Measurements from ENCODE around the gene FRY.

Gene FRY

GRCh38 chr13:32316501-32316900 lies 284.9 kb downstream of the FRY start:
- no peak for DNase-seq

- DNase-seq, result no peak
Observed at GRCh38 chr13:32317716-32318465, 286.3 kb downstream of the FRY start.

DNA sequence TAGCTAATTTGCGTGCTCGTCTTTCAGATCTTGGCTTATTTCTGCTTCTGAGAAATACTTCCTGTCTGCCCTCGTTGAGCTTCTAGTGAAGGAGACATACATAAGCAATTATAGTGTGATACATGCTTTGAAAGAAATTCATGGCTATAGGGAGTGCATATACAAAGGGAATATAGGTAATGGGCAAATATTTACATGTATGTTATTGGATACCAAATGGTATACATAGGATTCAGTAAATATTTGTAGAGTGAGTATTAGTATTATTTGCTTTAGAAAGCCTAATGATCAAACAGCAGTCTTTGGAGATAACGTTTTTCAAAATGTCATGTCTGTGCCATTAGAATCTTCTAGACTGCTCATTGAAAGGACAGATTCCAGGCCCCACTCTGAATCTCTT lies 289.0 kb downstream of the FRY start:
- no peak for DNase-seq

DNA sequence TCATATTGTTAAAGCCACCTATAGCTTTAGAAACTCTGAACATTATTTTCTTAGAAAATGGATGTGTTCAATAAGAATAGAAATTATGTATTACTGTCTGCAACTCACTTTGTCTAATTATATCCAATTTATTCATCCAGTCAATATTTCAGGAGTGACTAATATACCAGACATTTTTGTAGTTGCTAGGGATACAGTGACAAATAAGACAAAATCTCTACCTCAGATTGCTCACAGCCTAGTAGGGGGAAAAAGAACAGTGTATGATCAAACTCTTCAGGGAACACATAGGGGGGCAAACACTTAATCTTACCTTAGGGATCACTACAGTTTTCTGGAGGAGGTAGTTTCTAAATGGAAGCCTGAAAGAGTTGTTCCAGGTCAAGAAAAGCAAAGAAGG lies 292.3 kb downstream of the FRY start:
- DNase-seq, result no peak

DNA sequence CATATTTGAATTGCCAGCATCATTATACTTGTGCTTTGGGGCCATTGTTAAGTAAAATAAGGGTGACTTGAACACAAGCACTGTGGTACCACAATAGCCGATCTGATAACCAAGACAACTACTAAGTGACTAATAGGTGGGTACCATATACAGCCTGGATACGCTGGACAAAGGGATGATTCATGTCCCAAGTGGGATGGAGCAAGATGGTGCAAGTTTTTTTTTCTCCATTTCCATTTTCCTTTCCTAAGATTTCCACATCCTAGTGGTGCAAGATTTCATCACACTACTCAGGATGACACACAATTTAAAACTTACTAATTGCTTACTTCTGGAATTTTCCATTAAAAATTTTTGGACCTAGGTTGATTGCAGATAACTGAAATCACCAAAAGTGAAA lies 298.9 kb downstream of the FRY start:
- DNase-seq, result no peak

DNA sequence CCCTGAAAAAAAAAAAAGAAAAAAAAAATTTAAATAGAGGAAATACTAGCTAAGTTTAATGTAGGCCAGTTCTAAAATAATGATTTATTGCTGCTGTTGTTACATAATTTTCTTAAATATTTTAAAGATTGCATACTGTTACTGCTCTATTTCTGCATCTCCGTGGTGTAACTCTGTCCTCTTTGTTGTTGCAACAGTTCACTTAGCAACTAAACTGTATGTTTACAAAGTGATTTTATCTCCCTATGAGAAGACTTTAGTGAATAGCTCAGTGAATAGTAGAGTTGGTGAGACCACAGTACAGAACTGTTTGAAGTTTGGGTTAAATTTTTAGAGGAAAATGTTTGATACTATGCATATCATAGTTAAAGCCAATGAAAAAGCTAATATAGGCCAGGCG lies 303.1 kb downstream of the FRY start:
- DNase-seq, result no peak

DNA sequence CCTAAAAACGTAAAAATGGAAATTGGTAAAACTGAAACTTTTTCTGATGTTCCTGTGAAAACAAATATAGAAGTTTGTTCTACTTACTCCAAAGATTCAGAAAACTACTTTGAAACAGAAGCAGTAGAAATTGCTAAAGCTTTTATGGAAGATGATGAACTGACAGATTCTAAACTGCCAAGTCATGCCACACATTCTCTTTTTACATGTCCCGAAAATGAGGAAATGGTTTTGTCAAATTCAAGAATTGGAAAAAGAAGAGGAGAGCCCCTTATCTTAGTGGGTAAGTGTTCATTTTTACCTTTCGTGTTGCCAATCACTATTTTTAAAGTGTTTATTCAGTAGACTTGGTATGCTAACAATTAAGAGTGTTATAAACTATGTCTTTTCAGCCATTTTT lies 309.3 kb downstream of the FRY start:
- DNase-seq, result no peak

DNA sequence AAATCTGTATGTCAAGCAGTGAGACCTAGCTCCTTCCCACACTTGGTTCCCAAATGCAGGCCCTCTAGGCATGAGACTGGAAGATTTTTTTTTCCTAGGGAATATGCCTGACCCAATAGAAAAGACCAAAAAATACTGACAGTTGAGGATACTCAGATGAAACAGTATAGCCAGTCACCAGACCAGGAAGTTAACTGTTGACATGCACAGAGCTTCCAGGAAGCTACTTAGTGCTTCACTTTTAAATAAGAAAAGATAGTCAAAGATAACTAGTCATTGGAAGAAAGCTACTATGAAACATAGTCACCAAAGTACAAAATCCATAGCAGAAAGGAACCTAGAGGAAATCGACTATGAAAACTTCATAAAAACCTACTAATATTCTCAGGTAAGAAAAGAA lies 316.1 kb downstream of the FRY start:
- no peak for DNase-seq

Measured in stimulated activated CD4-positive, alpha-beta T cell treated with anti-CD3 and anti-CD28 coated beads, Interleukin-12 subunit alpha, Interleukin-12 subunit beta, amount 100 ng/mL, for 4 hours (primary cell).